ENCODE results near the gene SLC35E2B.

SLC35E2B gene

DNA sequence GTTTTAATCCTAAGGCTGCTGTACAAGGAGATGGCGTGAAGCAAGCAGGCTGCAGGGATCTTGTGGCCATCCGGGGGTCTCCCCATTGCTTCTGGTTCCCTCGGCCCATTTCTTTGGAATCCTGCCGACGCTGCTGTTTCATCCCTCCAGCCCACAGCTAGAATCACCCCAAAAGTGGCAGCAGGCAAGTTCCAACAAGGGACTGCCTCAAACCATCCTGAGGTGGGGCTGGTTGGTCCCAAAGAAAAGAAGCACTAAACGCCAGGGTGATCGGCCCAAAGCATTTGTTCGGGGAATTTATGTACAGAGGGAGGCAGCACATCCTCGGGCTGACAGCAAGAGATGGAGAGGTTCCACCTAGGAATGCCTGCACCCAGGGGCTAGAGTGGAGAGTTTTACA is 81.8 kb downstream of the SLC35E2B start:
- Histone ChIP-seq H3K4me1 (ENCODE audit: insufficient read depth, low read length, severe bottlenecking) (peaks cover 28% of the 10 kb centered on the region), H3K4me2 (ENCODE audit: low read length) (no peak overlapping the region), H4K20me1 (ENCODE audit: insufficient read depth, low read length) (no peaks in the 10 kb centered on the region), H3K36me3 (ENCODE audit: insufficient read depth, low read length) (no peaks in the 10 kb centered on the region), H3K4me3 (ENCODE audit: low read depth, low read length, poor library complexity, severe bottlenecking) (no peak overlapping the region), H3K27me3 (ENCODE audit: insufficient read depth, low read length) (no peaks in the 10 kb centered on the region), H3F3A (ENCODE audit: insufficient read depth, low read length) (no peaks in the 10 kb centered on the region), H2AFZ (ENCODE audit: low read length) (no peak overlapping the region), H3K27ac (ENCODE audit: low read depth, low read length, poor library complexity, severe bottlenecking) (no peak overlapping the region), H3K9me2 (ENCODE audit: low read depth, low read length) (no peaks in the 10 kb centered on the region), H3K9ac (ENCODE audit: low read length) (no peak overlapping the region), H3K9me3 (ENCODE audit: low read length) (no peaks in the 10 kb centered on the region), H3K79me2 (ENCODE audit: insufficient read depth, low read length) (no peaks in the 10 kb centered on the region)
- no peak for TF ChIP-seq EZH2 (IDR thresholded peaks at IDR 0.05; ENCODE audit: borderline replicate concordance, low read length)
- TF ChIP-seq, protein P1, sequence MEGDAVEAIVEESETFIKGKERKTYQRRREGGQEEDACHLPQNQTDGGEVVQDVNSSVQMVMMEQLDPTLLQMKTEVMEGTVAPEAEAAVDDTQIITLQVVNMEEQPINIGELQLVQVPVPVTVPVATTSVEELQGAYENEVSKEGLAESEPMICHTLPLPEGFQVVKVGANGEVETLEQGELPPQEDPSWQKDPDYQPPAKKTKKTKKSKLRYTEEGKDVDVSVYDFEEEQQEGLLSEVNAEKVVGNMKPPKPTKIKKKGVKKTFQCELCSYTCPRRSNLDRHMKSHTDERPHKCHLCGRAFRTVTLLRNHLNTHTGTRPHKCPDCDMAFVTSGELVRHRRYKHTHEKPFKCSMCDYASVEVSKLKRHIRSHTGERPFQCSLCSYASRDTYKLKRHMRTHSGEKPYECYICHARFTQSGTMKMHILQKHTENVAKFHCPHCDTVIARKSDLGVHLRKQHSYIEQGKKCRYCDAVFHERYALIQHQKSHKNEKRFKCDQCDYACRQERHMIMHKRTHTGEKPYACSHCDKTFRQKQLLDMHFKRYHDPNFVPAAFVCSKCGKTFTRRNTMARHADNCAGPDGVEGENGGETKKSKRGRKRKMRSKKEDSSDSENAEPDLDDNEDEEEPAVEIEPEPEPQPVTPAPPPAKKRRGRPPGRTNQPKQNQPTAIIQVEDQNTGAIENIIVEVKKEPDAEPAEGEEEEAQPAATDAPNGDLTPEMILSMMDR (IDR thresholded peaks at IDR 0.05; ENCODE audit: low read length) = no peak

- Histone ChIP-seq H3K9me3 (ENCODE audit: low read length) (no peaks in the 10 kb centered on the region), H3K9ac (ENCODE audit: low read length) (no peak overlapping the region), H3K27ac (ENCODE audit: low read depth, low read length, poor library complexity, severe bottlenecking) (no peak overlapping the region), H3K27me3 (ENCODE audit: insufficient read depth, low read length) (no peaks in the 10 kb centered on the region), H3F3A (ENCODE audit: insufficient read depth, low read length) (no peaks in the 10 kb centered on the region), H2AFZ (ENCODE audit: low read length) (no peak overlapping the region), H3K4me2 (ENCODE audit: low read length) (no peak overlapping the region), H3K79me2 (ENCODE audit: insufficient read depth, low read length) (no peaks in the 10 kb centered on the region), H3K4me1 (ENCODE audit: insufficient read depth, low read length, severe bottlenecking) (peaks cover 28% of the 10 kb centered on the region), H3K36me3 (ENCODE audit: insufficient read depth, low read length) (no peaks in the 10 kb centered on the region), H4K20me1 (ENCODE audit: insufficient read depth, low read length) (no peaks in the 10 kb centered on the region), H3K4me3 (ENCODE audit: low read depth, low read length, poor library complexity, severe bottlenecking) (no peak overlapping the region), H3K9me2 (ENCODE audit: low read depth, low read length) (no peaks in the 10 kb centered on the region)
- TF ChIP-seq, protein P1 (IDR thresholded peaks at IDR 0.05; ENCODE audit: low read length) = no peak
- TF ChIP-seq EZH2 (IDR thresholded peaks at IDR 0.05; ENCODE audit: borderline replicate concordance, low read length) = no peak
These were observed 82.6 kb downstream of the SLC35E2B start for GRCh38 chr1:1609822-1610485.
